Choroid plexus epithelial cell (primary cell): ENCODE measurements around the gene NUP98.

Experiments
- DNase-seq: peaks from one replicate; pipeline ENCODE4 v3.0.0-alpha.2; 2010; ENCODE audit warnings: low read depth
- H3K4me3 ChIP-seq: 2 replicates; pipeline ENCODE4 v1.5.1; 2011; ENCODE audit warnings: low read depth, mild to moderate bottlenecking, control low read depth, low read length, moderate library complexity
- TF ChIP-seq, protein P1 (sequence below): conservative IDR thresholded peaks from 2 replicates; pipeline ENCODE4 v1.5.1; 2011; ENCODE audit warnings: low read depth, mild to moderate bottlenecking, control low read depth, inconsistent platforms, low read length, moderate library complexity

The NUP98 gene

DNA sequence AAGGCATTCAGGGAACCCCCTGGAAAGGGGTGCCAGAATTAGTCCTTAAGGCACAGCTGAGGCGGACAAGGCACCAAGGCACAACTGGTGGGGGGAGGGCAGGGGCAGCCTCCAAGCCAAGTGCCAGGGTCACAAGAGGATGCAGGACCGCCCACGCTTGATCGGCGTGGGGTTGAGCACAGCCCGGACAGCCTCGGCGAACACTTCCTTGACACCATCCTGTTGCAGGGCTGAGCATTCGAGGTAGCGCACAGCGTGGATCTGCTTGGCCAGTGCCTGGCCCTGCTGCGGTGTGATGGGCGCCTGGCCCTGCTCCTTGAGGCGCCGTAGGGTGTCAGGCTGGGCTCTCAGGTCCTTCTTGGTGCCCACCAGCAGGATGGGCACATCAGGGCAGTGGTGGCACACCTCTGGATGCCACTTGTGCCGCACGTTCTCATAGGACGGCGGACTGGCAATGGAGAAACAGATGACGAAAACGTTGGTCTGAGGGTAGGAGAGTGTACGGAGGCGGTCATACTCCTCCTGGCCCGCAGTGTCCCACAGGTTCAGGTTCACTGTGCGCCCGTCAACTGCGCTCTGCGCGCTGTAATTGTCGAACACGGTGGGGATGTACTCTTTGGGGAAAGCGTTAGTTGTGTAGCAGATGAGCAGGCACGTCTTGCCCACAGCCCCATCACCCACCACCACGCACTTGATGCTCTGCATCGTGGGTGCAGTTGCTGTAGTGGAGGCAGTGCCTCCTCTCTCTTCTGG lies 30.3 kb upstream of the NUP98 start:
- DNase-seq, result no peak
- TF ChIP-seq, protein P1, sequence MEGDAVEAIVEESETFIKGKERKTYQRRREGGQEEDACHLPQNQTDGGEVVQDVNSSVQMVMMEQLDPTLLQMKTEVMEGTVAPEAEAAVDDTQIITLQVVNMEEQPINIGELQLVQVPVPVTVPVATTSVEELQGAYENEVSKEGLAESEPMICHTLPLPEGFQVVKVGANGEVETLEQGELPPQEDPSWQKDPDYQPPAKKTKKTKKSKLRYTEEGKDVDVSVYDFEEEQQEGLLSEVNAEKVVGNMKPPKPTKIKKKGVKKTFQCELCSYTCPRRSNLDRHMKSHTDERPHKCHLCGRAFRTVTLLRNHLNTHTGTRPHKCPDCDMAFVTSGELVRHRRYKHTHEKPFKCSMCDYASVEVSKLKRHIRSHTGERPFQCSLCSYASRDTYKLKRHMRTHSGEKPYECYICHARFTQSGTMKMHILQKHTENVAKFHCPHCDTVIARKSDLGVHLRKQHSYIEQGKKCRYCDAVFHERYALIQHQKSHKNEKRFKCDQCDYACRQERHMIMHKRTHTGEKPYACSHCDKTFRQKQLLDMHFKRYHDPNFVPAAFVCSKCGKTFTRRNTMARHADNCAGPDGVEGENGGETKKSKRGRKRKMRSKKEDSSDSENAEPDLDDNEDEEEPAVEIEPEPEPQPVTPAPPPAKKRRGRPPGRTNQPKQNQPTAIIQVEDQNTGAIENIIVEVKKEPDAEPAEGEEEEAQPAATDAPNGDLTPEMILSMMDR, result no peak

DNA sequence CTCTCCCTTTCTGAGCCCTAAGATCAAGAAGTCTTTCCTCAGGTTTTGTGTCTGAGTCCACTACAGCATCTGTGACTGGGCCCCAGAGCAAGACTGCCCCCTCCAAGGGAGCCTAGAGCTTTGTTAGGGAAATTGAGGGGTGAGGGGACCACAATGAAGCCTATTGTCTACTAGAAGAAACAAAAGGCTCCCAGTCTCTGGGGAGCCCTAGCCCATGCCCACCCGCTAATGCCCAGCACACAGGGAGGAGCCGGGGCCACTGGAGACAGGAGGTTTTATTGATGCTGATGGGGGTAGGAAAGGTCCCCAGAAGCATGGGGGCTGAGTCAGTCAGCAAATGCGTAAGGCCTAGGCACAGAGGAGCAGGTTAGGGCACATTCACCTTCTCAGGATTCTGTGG lies 29.4 kb upstream of the NUP98 start:
- no peak for DNase-seq
- TF ChIP-seq, protein P1, result no peak
- H3K4me3 ChIP-seq, result no peak overlapping the region

More for the DNA sequence above, 30.3 kb upstream of the NUP98 start:
- no peak overlapping the region for H3K4me3 ChIP-seq

DNA sequence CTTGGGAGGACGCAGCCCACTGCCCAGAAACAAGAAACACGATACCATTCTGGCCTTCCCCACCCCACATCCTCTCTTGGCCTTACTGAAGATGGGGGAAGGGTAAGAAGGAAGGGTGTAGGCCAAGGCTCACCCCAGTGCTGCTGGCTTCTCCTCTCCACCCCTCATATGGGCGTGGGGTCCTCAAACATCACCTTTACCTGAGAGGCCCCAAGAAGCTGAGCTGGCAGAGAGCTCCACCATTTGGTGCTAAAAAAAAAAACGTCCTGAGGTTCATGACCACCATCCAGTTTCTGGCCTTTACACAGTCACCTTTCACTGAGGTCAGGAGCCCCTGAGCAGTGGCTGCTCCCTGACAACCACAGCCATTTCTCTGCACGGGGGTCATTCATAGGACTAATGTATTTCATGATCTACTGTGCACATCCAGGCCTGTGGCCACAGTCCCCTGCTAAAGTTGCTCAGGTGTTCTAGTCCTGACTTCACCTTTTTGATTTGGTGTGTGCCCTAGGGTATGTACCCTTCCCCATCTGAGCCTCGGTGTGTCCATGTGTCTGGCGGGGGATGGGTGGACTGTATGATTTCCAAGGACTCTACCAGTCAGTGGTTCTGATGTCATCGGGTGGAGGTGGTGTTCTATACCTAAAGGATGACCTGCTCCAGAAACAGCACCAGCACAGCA lies 28.3 kb upstream of the NUP98 start:
- H3K4me3 ChIP-seq, result no peak overlapping the region
- TF ChIP-seq, protein P1, result no peak
- DNase-seq, result no peak

DNA sequence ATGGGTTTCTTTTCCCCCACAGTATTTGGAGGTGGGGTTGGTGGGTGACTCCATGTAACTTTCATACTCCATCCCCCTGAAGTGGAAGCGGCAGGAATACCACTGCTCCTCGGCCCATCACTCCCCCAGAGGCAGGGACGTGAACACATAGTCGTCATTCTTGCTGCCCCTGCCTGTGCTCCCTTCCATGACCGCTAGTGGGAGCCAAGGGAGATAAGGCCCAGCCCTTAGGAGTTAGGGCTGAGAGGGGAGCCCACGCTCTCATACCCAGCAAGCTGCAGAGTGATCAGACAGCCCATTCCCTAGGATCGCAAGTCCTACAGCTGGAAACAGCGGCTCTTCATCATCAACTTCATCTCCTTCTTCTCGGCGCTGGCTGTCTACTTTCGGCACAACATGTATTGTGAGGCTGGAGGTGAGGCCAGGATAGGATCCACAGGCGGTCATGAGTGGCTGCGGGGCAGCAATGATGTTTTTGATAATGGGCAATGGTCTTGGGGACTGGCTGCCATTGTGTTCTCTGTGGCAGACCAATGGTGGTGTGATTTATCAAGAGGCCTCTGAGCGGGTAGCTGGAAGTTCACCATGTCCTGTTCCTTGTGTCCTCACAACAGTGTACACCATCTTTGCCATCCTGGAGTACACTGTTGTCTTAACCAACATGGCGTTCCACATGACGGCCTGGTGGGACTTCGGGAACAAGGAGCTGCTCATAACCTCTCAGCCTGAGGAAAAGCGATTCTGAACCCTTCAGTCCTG lies 27.5 kb upstream of the NUP98 start:
- DNase-seq, result peak; percentile 62
- no peak overlapping the region for H3K4me3 ChIP-seq
- TF ChIP-seq, protein P1, result peak; percentile 76

DNA sequence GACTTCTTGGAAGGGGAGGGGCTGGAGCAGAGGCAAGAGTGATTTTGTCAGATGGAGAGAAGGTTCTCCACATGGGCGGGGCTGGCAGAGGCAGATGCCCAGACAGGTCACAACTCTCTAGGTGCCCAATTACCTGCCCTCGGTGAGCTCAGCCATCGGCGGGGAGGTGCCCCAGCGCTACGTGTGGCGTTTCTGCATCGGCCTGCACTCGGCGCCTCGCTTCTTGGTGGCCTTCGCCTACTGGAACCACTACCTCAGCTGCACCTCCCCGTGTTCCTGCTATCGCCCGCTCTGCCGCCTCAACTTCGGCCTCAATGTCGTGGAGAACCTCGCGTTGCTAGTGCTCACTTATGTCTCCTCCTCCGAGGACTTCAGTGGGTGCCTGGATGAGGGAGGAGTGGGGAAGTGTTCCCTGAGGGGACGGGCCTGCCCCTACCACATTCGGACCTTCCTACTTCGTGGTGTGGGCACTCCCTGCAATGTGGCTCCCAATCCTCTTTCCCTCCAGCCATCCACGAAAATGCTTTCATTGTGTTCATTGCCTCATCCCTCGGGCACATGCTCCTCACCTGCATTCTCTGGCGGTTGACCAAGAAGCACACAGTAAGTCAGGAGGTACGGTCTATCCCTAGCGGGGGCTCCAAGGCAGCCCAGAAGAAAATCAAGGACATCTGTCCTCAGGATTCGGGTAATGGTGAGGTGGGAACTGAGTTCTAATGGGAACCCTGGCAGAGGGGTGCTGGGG lies 26.6 kb upstream of the NUP98 start:
- no peak overlapping the region for H3K4me3 ChIP-seq
- no peak for DNase-seq
- TF ChIP-seq, protein P1, result no peak

DNA sequence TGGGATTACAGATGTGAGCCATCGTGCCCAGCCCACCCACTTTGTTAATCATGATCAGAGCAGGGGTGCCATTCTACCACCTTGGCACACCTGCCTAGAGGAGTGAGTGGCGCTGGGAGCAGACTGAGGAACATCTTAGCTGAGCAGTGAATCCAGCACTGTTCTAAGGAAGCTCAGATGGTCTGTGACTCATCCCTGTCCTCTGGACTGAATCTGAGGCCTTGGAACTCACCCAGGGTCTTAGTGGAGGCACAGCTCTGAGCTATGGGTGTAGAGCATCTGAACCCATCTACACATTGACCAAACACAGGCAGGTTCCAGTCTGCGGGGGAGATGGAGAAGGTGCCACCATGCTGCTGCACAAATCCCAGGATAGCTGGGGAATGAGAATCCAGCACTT lies 25.9 kb upstream of the NUP98 start:
- no peak overlapping the region for H3K4me3 ChIP-seq
- DNase-seq, result peak; percentile 84
- TF ChIP-seq, protein P1, result no peak
